ENCODE measurements around the gene CEP250. TPM values are rescaled to one million over a fixed set of nuclear protein-coding genes. Genes with fewer than 3 reads are reported as not detected.
"Not testable (repeated sequence)": the region's sequence is repeated elsewhere in the genome, so short reads cannot be mapped to it uniquely, and the experiment has no call there.

CEP250 gene
- total RNA-seq, 4 donors from 2014 or later, result 10.9 to 13.9 (median 12.8) TPM

- peaks cover 0 to 12% of the 10 kb centered on the region in 2 donors for H3K4me1 ChIP-seq
- no peak overlapping the region for H3K27ac ChIP-seq
- in situ Hi-C loops (cut with MboI; ENCODE audit: low sequenced_read_pairs in 4 of 4), result no loop called here
- TF ChIP-seq, protein P1, sequence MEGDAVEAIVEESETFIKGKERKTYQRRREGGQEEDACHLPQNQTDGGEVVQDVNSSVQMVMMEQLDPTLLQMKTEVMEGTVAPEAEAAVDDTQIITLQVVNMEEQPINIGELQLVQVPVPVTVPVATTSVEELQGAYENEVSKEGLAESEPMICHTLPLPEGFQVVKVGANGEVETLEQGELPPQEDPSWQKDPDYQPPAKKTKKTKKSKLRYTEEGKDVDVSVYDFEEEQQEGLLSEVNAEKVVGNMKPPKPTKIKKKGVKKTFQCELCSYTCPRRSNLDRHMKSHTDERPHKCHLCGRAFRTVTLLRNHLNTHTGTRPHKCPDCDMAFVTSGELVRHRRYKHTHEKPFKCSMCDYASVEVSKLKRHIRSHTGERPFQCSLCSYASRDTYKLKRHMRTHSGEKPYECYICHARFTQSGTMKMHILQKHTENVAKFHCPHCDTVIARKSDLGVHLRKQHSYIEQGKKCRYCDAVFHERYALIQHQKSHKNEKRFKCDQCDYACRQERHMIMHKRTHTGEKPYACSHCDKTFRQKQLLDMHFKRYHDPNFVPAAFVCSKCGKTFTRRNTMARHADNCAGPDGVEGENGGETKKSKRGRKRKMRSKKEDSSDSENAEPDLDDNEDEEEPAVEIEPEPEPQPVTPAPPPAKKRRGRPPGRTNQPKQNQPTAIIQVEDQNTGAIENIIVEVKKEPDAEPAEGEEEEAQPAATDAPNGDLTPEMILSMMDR (IDR thresholded peaks at IDR 0.05 in 4 of 5, conservative IDR thresholded peaks at IDR 0.05 in 1 of 5), result no peak
- no peak for TF ChIP-seq POLR2A (IDR thresholded peaks at IDR 0.05)
- H3K27me3 ChIP-seq, result no peaks in the 10 kb centered on the region
- peaks cover 0 to 33% of the 10 kb centered on the region in 2 donors for H3K36me3 ChIP-seq
- ATAC-seq, result no peak
- intact Hi-C loops (cut with DNase I; ENCODE audit: low total_unique reads), result no loop called here
- DNase-seq, result no peak
- no peaks in the 10 kb centered on the region for H3K9me3 ChIP-seq
- no peak overlapping the region for H3K4me3 ChIP-seq
These were observed 89.0 kb downstream of the CEP250 start for GRCh38 chr20:35544436-35544835.

DNA sequence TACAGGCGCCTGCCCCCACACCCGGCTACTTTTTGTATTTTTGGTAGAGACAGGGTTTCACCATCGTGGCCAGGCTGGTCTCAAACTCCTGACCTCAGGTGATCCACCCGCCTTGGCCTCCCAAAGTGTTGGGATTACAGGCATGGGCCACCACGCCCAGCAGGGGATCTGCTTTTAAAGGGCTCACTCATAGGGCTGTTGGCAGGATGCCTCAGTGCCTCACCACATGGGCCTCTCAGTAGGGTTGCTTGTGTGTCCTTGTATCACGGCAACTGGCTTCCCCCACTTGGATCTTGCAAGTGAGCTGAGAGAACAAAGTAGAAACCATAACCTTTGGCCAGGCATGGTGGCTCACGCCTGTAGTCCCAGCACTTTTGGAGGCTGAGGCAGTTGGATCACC lies 89.5 kb downstream of the CEP250 start:
- DNase-seq; H3K27me3 ChIP-seq; in situ Hi-C loops (cut with MboI; ENCODE audit: low sequenced_read_pairs in 4 of 4); intact Hi-C loops (cut with DNase I; ENCODE audit: low total_unique reads); ATAC-seq; H3K4me3 ChIP-seq; H3K9me3 ChIP-seq; H3K27ac ChIP-seq: not testable (repeated sequence)
- Histone ChIP-seq H3K4me1 (peaks cover 0 to 12% of the 10 kb centered on the region in 2 donors), H3K36me3 (peaks cover 0 to 38% of the 10 kb centered on the region in 2 donors)

- Histone ChIP-seq H3K36me3 (peaks cover 0 to 48% of the 10 kb centered on the region in 2 donors), H3K27ac (no peak overlapping the region), H3K9me3 (no peaks in the 10 kb centered on the region), H3K4me1 (peaks cover 0 to 11% of the 10 kb centered on the region in 2 donors), H3K4me3 (no peak overlapping the region), H3K27me3 (no peaks in the 10 kb centered on the region)
- intact Hi-C loops (cut with DNase I; ENCODE audit: low total_unique reads) (no loop called here), in situ Hi-C loops (cut with MboI; ENCODE audit: low sequenced_read_pairs in 4 of 4) (no loop called here)
- DNase-seq (no peak), ATAC-seq (no peak)
- no peak for TF ChIP-seq POLR2A (IDR thresholded peaks at IDR 0.05)
- TF ChIP-seq, protein P1 (IDR thresholded peaks at IDR 0.05 in 4 of 5, conservative IDR thresholded peaks at IDR 0.05 in 1 of 5), result no peak
These were observed 90.7 kb downstream of the CEP250 start for GRCh38 chr20:35546127-35546526.

GRCh38 chr20:35547329-35547728 lies 91.9 kb downstream of the CEP250 start:
- TF ChIP-seq, protein P1 (IDR thresholded peaks at IDR 0.05 in 4 of 5, conservative IDR thresholded peaks at IDR 0.05 in 1 of 5), result no peak
- intact Hi-C loops (cut with DNase I; ENCODE audit: low total_unique reads) (no loop called here), in situ Hi-C loops (cut with MboI; ENCODE audit: low sequenced_read_pairs in 4 of 4) (no loop called here)
- Histone ChIP-seq H3K4me1 (peaks cover 0 to 5% of the 10 kb centered on the region in 2 donors), H3K9me3 (no peaks in the 10 kb centered on the region), H3K36me3 (peaks cover 0 to 58% of the 10 kb centered on the region in 2 donors), H3K27me3 (no peaks in the 10 kb centered on the region), H3K4me3 (no peak overlapping the region), H3K27ac (no peak overlapping the region)
- ATAC-seq, result no peak
- DNase-seq, result no peak

- intact Hi-C loops (cut with DNase I; ENCODE audit: low total_unique reads), result no loop called here
- H3K4me3 ChIP-seq, result no peak overlapping the region
- no peaks in the 10 kb centered on the region for H3K27me3 ChIP-seq
- peaks cover 0 to 68% of the 10 kb centered on the region in 2 donors for H3K36me3 ChIP-seq
- H3K27ac ChIP-seq, result no peak overlapping the region
- in situ Hi-C loops (cut with MboI; ENCODE audit: low sequenced_read_pairs in 4 of 4), result no loop called here
- H3K4me1 ChIP-seq, result no peaks in the 10 kb centered on the region
- ATAC-seq (no peak), DNase-seq (no peak)
- H3K9me3 ChIP-seq, result no peaks in the 10 kb centered on the region
- no peak for TF ChIP-seq POLR2A (IDR thresholded peaks at IDR 0.05)
- TF ChIP-seq, protein P1 (IDR thresholded peaks at IDR 0.05 in 4 of 5, conservative IDR thresholded peaks at IDR 0.05 in 1 of 5), result no peak
These were observed 96.1 kb downstream of the CEP250 start for GRCh38 chr20:35551503-35551902.
